MM.1S (cell line): ENCODE results near the gene KCNJ6.

Experiments
- EZH2 ChIP-seq: fragments of 300-600 bp; sonication (generic); optimal IDR thresholded peaks from 2 replicates; pipeline ENCODE3; 2017; ENCODE audit warnings: low read depth, mild to moderate bottlenecking, antibody characterized with exemption, low read length, mixed read lengths
- TF ChIP-seq, protein P1 (sequence below): fragments of 300-600 bp; sonication (generic); IDR thresholded peaks from 2 replicates; pipeline ENCODE4 v1.5.1; 2016; ENCODE audit warnings: antibody characterized with exemption, low read length, mixed read lengths

DNA sequence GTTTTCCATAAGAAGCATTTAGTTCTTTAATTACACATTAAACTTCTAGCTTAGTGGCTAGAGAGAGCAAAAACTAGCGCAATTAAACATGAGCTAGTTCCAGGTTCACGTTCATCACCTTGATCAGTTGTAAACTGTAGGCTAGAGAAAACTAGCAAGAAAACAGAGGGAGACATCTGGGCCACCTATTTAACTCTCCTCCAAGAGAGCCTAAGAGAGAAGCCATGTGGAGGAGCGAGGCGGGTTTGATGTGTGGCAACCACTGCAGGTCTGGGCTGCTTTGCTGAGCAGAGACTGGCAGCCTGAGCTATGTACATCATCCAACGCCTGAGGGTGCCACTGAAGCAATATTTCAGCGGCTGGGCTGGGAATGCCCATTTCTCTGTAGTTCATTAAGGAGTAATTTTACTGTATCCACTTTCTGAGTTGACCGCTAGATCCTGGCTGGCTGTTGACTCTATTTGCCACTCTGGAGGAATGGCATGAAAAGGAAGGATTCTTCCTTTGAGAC, 296.7 kb downstream of the KCNJ6 start:
- no peak for TF ChIP-seq EZH2
- TF ChIP-seq, protein P1, sequence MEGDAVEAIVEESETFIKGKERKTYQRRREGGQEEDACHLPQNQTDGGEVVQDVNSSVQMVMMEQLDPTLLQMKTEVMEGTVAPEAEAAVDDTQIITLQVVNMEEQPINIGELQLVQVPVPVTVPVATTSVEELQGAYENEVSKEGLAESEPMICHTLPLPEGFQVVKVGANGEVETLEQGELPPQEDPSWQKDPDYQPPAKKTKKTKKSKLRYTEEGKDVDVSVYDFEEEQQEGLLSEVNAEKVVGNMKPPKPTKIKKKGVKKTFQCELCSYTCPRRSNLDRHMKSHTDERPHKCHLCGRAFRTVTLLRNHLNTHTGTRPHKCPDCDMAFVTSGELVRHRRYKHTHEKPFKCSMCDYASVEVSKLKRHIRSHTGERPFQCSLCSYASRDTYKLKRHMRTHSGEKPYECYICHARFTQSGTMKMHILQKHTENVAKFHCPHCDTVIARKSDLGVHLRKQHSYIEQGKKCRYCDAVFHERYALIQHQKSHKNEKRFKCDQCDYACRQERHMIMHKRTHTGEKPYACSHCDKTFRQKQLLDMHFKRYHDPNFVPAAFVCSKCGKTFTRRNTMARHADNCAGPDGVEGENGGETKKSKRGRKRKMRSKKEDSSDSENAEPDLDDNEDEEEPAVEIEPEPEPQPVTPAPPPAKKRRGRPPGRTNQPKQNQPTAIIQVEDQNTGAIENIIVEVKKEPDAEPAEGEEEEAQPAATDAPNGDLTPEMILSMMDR = no peak
